Measurements from ENCODE around the gene DRAM2.

The DRAM2 gene

GRCh38 chr1:111145542-111145941 lies 5.6 kb upstream of the DRAM2 start:
- Histone ChIP-seq H3K4me3 (ENCODE audit: low read depth, low read length) (no peak overlapping the region), H3K9me3 (ENCODE audit: control insufficient read depth, insufficient read depth, low read depth, low read length) (no peaks in the 10 kb centered on the region), H3K36me3 (ENCODE audit: control insufficient read depth in 2 of 2, insufficient read depth in 1 of 2, low read length in 2 of 2) (peaks cover 14 to 31% of the 10 kb centered on the region in 2 experiments), H3K27ac (ENCODE audit: extremely low read depth, low read depth, low read length) (no peak overlapping the region), H3K4me1 (ENCODE audit: control insufficient read depth, insufficient read depth, low read length) (peaks cover 10% of the 10 kb centered on the region; the same call in 1 of the 2 replicates)
- CTCF ChIA-PET = no interaction called here
- POLR2A ChIA-PET = no interaction called here
- TF ChIP-seq ZNF624 (tag by site-specific recombination; IDR thresholded peaks at IDR 0.05) (no peak), ZNF561 (tag by site-specific recombination; IDR thresholded peaks at IDR 0.05; ENCODE audit: borderline replicate concordance) (no peak), SALL2 (tag by site-specific recombination; IDR thresholded peaks at IDR 0.05; ENCODE audit: borderline replicate concordance) (no peak), PATZ1 (tag by site-specific recombination; IDR thresholded peaks at IDR 0.05) (no peak), SETDB1 (IDR thresholded peaks at IDR 0.05; ENCODE audit: insufficient read length, low read length) (no peak), ZBTB6 (tag by site-specific recombination; IDR thresholded peaks at IDR 0.05) (no peak), ZSCAN4 (tag by site-specific recombination; IDR thresholded peaks at IDR 0.05) (no peak), HIC1 (tag by site-specific recombination; IDR thresholded peaks at IDR 0.05) (no peak), ZNF660 (tag by site-specific recombination; IDR thresholded peaks at IDR 0.05) (no peak), ZNF140 (tag by site-specific recombination; IDR thresholded peaks at IDR 0.05) (no peak), HOXC10 (CRISPR knock-in tag; IDR thresholded peaks at IDR 0.05) (no peak), ZNF791 (tag by site-specific recombination; IDR thresholded peaks at IDR 0.05) (no peak), ZNF843 (tag by site-specific recombination; IDR thresholded peaks at IDR 0.05) (no peak), OSR2 (tag by site-specific recombination; IDR thresholded peaks at IDR 0.05) (no peak), ZBTB48 (tag by site-specific recombination; IDR thresholded peaks at IDR 0.05) (no peak), KLF1 (tag by site-specific recombination; IDR thresholded peaks at IDR 0.05) (no peak), ZNF248 (tag by site-specific recombination; IDR thresholded peaks at IDR 0.05) (no peak)

GRCh38 chr1:111142356-111142975 lies 2.6 kb upstream of the DRAM2 start:
- Histone ChIP-seq H3K4me1 (ENCODE audit: control insufficient read depth, insufficient read depth, low read length) (peaks cover 13% of the 10 kb centered on the region; the same call in 1 of the 2 replicates), H3K27ac (ENCODE audit: extremely low read depth, low read depth, low read length) (no peak overlapping the region), H3K9me3 (ENCODE audit: control insufficient read depth, insufficient read depth, low read depth, low read length) (no peaks in the 10 kb centered on the region), H3K4me3 (ENCODE audit: low read depth, low read length) (no peak overlapping the region), H3K36me3 (ENCODE audit: control insufficient read depth in 2 of 2, insufficient read depth in 1 of 2, low read length in 2 of 2) (peaks cover 0 to 11% of the 10 kb centered on the region in 2 experiments; a peak in 2 of 3 replicates)
- CTCF ChIA-PET = interaction anchor here (0.7 kb wide), 1 partner anchor 134 kb away, joined by 3 read pairs; no protein-coding TSS in a partner anchor
- TF ChIP-seq ZNF341 (tag by site-specific recombination; IDR thresholded peaks at IDR 0.05; ENCODE audit: low read depth) (0 out of 2 replicates have a peak, but pooled peaks have one; percentile 27), KLF8 (tag by site-specific recombination; IDR thresholded peaks at IDR 0.05) (no peak)
- POLR2A ChIA-PET = no interaction called here

Data from HEK293 (cell line).